Limb (tissue), 2 donors: Measurements from ENCODE around the gene GALNT2.

Source experiments
- DNase-seq, 2 donors: peaks; one replicate each; pipeline ENCODE4 v3.0.0-alpha.2; 2016; ENCODE audit errors: extremely low spot score in 2 of 2

Gene GALNT2

DNA sequence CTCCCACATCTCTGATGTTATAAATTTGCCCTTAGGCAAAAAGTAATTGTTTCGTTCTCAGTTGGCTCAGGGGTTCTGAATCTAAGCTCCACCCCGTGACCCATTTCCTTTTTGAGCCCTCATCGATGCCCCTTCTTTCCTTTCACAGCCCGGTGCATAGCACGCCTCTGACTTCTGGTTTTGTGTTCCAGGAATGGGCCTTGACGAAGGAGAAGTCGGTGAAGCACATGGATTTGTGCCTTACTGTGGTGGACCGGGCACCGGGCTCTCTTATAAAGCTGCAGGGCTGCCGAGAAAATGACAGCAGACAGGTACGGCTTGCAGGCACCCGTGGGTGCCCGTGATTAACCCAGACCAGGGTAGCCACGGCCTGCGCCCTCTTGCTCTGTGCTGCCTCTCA is 207.2 kb downstream of the GALNT2 start:
- no peak for DNase-seq

DNA sequence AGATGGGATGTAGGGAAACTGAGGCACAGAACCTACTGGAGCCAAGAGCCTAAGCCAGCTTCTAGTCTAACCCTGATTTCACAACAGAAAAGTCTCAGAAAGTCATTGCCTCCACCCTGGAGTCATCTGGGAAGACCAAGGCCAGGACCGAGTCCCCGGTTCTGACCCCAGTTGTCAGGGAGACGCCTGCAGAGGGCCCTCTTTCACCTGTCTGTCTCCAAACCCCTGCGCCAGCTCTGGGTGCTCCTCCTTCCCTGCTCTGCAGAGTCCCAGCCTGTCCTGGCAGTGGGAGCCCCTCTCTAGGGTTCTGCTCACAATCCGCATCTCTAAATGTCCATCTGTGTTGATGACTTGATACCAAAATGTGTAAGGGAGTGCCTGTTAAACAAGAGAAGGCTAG is 209.4 kb downstream of the GALNT2 start:
- no peak for DNase-seq

DNA sequence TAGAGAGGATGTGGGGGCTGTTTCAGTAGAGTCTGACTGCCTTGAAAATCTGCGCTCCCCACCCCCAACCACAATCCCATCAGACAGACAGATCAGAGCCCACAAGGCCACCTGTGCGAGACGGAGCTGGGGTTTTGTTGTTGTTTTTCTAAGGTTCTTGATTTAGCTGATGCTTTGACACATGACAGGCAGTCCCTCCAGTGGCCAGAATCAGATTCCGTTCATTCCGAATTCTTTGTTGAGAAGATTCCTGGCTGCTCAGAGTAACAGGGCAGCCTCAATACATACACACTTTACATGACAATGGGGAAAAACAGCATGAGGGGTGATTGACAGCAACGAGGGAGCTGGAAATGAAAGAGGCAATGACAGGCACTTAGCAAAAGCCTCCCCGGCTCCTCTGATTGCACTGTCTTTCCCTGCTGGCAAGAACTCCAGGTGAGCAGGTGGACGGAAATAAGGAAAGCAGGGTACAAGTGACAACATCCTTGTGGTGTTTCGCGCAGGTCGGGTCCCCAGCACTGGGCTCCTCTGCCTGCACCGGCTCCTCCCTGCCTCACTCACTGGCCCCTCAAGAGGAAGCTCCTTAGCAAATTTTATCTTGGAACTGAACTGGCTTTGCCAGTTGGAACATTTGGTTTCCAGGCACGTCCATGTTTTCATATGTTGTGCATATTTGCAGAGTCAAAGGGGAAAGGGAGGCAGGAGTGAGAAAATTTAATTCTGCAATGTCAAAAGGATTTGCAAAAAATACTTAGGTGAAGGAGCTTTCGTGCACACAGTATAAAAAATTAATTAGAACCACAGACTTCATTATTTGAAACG is 210.4 kb downstream of the GALNT2 start:
- no peak for DNase-seq

DNA sequence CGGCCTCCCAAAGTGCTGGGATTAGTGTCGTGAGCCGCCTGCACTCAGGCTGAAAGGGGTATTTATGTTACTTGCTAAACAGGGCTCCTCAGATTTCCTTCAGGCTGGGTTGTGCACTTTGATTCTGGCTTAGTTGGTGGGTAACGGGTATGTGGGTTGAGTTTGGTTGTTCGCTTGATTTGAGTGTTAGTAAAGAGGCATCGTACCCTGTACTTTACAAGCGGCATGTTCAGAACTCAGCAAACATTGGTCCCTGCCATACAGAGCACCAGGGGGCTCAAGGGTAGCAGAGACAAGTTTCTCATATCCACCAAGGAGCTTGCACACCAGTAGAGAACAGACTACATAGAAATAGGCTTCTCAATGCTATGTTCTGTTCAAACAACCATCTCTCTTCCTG is 211.3 kb downstream of the GALNT2 start:
- no peak for DNase-seq

DNA sequence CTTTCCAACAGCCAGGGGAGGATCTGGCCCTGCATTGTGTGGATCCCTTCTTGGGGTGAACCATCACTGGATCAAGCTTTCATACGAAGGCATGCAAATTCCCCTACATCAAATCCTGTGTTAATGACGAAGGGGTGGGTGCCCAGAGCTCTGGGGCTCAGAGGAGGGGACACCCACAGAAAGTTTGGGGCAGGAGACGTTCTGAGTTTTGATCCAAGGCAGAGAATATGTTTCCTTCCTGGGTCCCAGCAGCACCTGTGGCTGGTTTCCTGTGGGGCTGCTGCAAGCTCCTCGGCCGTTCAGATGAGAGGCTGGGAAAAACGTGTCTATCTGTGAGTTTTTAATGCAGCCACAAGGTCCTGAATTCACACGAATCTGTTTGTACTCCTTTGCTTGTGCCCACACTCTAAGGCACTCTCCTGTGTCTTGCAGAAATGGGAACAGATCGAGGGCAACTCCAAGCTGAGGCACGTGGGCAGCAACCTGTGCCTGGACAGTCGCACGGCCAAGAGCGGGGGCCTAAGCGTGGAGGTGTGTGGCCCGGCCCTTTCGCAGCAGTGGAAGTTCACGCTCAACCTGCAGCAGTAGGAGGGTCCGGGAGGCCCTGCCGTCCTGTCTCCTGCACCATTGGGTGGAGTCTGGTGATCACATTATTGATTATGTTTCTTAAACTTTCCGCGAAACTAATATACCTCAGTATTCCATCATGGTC is 212.0 kb downstream of the GALNT2 start:
- DNase-seq, result no peak

DNA sequence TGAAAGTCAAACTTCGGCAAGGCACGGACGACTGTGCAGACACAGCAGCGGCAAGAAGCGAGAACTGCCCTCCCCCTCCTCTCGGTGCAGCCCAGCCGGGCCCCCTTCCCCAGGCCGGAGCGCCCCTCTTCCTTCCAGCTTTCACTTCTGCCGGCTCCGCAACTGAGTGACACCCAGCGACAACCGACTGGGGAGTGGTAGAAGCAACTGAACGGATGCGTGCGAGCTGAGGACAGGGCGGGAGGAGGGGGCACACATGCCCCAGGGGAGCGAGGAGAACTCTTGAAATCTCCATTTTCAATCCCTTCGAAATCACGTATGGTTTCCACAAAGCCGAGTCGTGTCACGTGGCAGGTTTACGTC is 212.5 kb downstream of the GALNT2 start:
- DNase-seq, result no peak

DNA sequence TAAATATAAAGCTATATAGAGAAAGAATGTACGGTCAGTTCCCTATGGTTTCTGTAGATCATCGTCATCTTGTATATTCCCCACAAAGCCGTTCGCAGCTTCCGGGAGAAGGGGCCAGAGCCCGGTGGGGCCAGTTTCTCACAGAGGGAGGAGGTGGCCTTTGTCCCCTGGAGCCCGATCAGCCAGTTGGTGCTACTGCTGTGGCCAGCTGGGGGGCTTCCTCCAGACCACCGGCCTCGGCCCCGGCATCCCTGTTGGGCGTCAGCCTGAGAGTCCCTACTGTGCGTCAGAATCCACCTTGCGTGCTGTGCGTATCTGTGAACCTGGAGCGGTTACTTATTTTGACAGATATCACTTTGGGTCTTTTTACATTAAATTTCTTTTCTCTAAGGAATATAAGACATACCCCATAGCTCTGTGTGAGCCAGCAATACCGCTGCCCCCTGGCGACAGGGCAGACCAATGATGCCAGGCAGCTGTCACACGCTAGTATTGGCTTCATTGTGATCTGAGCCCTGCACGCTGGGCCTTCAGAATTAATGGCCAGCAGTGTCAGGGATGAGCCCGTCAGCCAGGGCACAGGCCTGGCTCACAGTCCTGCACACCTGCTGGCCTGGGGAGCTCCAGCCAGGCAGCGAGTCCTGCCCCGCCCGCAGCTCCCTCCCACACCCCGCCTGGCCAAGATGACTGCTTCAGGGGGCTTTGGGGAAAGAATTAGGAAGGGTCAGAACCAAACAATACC is 213.2 kb downstream of the GALNT2 start:
- no peak for DNase-seq

DNA sequence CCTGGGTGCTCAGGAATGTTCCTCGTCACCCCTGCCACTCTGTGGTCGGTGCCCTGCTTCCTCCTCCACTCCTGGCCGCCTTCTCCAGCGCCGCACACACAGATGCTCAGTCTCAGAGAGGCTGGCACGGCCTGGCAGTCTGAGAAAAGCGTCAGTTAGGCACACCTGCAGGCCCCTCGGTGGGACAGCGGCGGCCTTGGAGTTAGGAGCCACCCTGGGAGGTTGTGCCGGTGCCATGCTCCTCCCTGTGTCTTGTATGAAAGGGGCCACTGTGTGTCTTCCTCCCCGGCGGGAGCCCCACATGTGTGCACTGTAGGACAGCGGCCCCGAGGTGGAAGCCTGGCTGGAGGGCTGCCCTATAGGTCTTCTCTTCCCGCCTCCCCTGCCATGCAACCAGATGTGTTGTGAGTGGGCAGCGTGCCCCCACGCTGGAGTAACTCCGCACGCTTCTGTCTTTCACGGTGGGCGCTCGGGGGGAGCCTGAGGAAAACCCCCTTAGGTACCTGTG is 213.9 kb downstream of the GALNT2 start:
- no peak for DNase-seq

DNA sequence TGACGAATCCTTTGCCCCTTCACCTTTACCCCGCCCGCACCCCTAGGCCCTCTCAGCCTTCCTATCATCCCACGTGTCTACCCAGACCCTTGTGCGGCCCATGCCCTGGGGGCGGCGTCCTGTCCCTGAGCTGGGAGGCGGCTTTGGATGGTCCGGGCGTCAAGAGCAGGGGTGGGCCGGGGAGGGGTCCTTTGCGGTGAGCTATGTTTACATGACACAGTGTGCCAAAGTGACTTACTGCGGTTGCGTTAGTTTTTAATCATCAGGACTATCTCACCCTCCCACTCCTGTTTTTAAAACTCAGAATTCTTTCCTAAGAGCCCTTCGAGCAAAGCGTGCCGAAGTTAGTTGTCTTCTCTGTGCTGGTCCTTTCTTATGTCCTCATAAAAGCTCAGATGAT is 214.5 kb downstream of the GALNT2 start:
- DNase-seq, result no peak

DNA sequence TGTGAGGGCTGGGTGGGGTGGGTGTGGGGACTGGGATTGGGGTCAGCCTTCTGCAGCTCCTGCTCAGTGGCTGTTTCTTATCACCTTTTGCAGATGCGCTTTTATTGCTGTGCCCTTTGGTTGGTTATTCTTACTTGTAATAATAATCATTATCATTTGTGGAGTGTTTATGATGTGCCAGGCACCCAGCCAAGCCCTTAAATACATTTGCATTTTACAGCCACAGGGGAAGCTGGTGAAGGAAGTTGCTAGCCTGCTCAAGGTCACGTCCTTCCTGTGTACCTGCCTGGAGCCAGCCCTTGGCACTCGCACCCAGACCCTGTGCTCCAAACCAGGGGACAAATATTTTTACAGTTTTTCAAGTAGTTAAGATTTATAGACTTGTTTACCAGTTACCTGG is 215.1 kb downstream of the GALNT2 start:
- no peak for DNase-seq

DNA sequence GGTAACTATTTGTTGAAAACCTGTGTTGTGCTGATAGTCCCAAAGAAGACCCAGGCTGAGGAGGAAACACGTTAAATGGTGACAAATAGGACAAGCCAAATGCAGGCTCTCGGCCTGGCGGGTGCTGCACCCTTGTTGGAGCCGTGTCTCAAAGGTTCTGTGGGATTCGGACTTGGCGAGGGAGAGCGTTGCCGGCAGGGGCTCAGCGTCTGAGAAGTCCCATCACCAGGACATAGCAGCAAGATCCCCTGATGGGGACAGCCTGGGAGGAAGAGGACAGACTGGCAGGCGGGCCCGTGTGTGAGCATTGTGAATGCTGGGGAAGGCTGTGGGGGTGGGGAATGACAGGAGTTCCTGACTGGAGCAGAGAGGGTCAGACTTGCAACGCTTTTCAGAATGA is 216.6 kb downstream of the GALNT2 start:
- DNase-seq, result no peak

DNA sequence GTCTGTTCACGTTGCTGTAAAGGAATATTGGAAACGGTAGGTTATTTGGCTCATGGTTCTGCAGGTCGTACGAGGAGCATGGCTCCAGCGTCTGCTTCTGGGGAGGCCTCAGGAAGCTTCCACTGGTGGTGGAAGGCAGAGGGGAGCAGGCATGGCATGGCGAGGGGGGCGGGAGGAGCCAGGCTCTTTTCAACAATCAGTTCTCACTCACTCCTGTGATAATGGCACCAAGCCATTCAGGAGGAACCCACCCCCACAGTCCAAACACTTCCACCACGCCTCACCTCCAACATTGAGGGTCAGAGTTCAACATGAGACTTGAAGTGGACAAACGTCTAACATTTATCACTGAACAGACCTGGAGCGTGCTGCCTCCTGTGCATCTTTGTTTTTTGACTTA is 217.9 kb downstream of the GALNT2 start:
- DNase-seq, result no peak

DNA sequence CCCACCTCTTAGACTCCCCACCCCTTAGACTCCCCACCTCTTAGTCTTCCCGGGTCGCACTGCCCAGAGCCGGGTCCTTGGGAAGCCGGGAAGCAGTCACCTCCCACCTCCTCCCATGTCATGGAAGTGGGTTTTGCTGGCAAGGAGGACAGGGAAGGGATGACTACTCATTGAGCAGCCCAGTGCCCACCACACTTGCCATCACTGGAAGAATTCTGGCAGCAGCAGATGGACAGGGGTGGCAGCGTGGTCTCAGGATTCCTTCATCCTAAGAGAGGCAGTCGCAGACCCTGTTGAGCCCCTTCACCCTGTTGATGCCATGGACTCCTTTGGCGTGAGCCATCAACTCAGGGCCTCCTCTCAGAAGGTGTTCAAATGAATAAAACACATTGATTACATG is 218.3 kb downstream of the GALNT2 start:
- no peak for DNase-seq

DNA sequence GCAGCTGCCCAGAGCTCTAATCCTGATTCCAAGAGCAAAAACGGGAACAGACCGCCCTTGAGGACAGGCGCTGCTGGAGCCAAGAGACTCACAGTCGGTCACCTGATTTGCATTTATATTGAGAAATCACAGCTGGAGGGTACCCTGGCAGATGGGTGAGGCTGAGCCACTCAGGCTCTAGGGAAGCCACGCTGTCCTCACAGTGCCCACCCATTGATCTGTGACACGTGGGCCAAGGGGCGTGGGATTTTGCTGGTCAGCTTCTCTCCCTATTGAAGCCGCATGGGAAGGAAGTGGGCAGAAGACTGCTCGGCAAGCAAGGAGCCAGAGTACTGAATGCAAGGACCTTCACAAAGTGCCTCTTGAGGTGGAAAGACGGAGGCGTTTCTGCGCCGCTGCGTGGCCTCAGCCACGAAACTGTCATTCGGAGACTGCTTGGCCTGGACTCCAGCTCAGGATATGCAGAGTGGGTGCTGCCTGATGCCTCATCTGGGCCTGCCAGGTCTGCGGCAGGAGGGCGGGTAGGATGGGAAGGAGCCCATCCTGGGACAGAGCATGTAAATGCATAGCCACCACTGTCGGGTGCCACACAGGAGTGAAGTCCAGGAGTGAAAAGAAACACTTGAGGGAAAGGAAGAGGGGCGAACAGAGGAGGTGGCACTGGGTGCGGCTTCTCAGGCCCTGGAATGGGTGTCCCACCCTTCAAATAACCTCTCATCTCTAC is 219.3 kb downstream of the GALNT2 start:
- no peak for DNase-seq

DNA sequence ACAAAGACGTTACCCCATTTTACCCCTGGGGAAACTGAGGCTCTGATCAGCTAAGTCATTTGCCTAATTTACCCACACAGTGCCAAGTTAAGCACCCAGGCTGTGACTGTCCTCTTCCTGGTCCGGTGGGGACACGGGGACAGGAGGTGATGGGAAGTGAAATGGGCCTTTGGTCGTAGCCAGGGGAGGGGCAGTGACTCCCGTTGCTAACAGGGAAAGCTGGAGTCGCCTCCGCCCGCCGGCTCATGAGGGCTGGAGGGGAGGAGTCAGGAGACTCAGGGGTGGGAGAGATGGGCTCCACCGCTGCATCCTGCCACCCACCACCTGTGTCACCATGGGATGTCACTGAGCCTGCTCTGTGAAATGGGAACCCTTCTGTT is 219.8 kb downstream of the GALNT2 start:
- DNase-seq, result no peak

DNA sequence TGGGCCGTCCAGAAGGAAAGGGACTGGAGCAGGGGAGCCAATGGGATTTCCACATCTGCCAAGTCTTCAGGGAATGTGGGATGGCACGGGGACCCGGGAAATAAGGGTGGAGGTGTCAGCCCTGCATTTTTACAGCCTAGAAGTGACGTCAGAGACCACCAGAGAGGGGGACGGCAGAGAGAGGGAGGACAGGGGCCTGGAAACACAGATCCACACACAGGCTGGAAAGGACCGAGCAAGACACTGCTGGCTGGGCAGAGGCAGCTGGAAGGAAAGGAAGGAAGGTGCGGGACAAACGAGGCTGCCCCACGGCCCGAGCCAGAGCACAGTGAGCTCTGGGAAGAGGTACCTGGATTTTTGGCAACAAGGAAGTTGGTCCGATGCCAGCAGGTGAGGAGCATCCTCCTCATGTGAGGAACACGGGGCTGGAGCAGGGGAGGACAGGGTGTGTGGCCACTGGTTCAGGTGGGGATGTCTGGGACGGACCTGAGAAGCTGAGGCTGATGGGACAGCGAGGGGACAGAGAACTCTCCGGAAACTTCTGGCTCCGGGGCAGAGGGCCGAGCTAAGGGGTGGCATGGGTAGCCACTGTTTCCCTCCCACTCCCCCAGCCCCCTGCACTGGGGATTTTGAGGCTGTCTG is 220.8 kb downstream of the GALNT2 start:
- DNase-seq, result no peak

DNA sequence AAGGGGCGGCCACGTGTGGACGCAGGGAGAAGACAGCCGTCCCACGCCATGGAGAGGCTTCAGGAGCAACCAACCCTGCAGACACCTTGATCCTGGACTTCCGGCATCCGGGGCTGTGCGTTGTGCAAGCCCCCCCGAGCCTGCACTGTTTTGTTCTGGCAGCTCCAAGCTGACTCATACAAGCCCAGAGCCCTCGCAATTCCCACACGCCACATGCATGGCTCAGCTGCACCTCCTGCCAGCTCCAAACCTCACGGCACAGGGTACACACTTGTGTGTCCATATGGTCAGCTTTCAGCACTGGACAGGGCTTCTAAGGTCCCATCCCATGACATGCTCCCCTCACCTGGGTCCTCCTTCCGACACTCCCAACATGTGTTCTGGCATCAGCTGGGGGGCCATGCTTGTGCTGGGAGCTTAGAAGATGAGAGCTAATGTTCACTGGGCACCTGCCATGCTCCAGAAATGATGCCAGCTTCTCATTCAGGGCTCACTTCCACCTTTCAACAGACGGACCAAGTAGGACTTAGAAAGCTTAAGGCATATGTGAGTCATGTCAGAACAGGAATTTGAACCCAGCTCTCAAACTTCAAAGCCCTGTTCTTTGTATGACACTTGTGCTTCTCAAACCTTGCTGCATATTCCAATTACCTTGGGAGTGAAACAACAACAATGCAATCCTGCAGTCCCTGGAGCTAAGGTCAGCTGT is 221.8 kb downstream of the GALNT2 start:
- no peak for DNase-seq

DNA sequence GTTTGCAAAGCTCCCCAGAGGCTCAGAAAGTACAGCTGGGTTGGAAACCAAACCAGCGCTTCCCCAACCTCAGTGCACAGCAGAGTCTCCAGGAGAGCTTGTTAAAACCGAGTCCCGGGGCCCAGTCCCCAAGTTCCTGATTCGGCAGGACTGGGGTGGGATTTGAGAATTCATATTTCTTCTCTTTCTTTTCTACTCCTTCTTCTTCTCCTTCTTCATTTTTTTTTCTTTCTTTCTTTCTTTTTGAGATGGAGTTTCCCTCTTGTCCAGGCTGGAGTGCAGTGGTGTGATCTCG is 222.3 kb downstream of the GALNT2 start:
- DNase-seq, result no peak

DNA sequence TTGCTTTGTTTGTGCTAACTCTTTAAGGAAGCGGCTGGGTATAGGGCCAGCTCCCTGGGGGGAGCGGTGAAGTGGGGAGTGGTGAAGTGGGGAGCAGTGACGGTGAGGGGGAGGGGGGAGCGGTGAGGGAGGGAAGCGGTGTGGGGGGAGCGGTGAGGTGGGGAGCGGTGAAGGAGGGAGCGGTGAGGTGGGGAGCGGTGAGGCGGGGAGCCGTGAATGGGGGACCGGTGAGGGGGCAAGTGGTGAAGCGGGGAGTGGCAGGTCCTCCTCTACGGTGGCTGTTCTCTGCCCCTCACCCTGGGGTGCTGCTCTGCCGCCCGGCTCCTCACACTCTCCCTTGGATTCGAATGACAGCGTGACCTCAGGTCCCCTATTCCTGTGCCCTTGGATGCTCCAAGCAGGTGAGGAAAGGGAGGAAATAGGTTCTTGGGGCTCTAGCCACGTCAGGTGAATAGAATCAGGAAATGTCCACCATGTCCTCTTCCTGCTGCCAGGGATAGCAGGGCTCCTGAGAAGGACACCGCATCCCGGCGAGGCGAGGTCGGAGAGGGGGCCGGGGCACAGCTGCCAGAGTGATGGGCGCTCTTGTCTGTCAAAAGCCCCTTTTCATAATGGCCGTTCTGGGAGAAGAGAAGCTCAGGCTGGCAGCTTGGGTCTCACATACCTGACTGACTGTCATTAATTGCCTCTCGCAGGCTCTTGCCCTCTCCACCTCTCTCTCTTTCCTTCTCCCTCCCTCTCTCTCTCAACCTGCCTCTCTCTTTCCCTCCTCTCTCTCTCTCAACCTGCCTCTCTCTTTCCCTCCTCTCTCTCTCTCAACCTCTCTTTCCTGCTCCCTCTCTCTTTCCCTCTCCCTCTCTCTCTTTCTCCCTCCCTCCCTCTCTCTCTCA is 224.9 kb downstream of the GALNT2 start:
- DNase-seq, result no peak
